Muscle of leg (tissue), 11 donors: ENCODE measurements around the gene HK3. TPM values are rescaled to one million over a fixed set of nuclear protein-coding genes. Genes with fewer than 3 reads are reported as not detected.

ENCODE experiments used
- DNase-seq: peaks from one replicate; pipeline ENCODE4 v3.0.0; 2013
- H3K27ac ChIP-seq: one replicate; pipeline ENCODE4 v1.5.1; 2013; ENCODE audit warnings: mild to moderate bottlenecking, low read length, control low read depth
- H3K27me3 ChIP-seq: one replicate; pipeline ENCODE4 v1.6.1; 2013; ENCODE audit warnings: low read length; ENCODE audit not compliant: control insufficient read depth, insufficient read depth
- H3K36me3 ChIP-seq: one replicate; pipeline ENCODE4 v1.6.1; 2013; ENCODE audit warnings: low read length; ENCODE audit not compliant: control insufficient read depth, insufficient read depth
- H3K4me1 ChIP-seq: one replicate; pipeline ENCODE4 v1.6.1; 2013; ENCODE audit warnings: low read length; ENCODE audit not compliant: control insufficient read depth, insufficient read depth
- H3K4me3 ChIP-seq: one replicate; pipeline ENCODE4 v1.5.1; 2013; ENCODE audit warnings: low read length, control low read depth
- H3K9me3 ChIP-seq: replicated peaks from 2 replicates; pipeline ENCODE4 v1.6.1; 2013; ENCODE audit warnings: low read depth, low read length; ENCODE audit not compliant: control insufficient read depth
- WGBS: methylation state at CpG from one replicate; pipeline ENCODE4 v1.1.5; 2013; ENCODE audit warnings: missing lambda C conversion rate; ENCODE audit not compliant: insufficient coverage; 5-methylcytosine and 5-hydroxymethylcytosine counted together
- polyA plus RNA-seq, 8 donors: library from polyadenylated mRNA; unstranded; fragments of 120-200 nt; gene quantifications; one replicate each; pipeline versions ENCODE4 v1.2.1 to v1.2.3, GENCODE V29; 2013; ENCODE audit warnings: inconsistent platforms in 1 of 8, low replicate concordance in 1 of 8; ENCODE audit not compliant: insufficient read length in 8 of 8, insufficient read depth in 1 of 8
- total RNA-seq: library from RNA; stranded (reverse); fragments of 120-200 nt; gene quantifications from one replicate; pipeline ENCODE4 v1.2.4, GENCODE V29; 2013

HK3 gene
- total and polyA plus RNA-seq, 9 donors = 0.49 to 1.9 (median 1.2) TPM

GRCh38 chr5:176891331-176891958, 7.7 kb downstream of the HK3 start:
- H3K27me3 ChIP-seq = peaks cover 6% of the 10 kb centered on the region
- H3K4me3 ChIP-seq = no peak overlapping the region
- DNase-seq = no peak
- no peaks in the 10 kb centered on the region for H3K9me3 ChIP-seq
- no peak overlapping the region for H3K27ac ChIP-seq
- H3K36me3 ChIP-seq = no peaks in the 10 kb centered on the region
- 77% methylated on average over 8 of the region's 9 CpGs for WGBS
- no peaks in the 10 kb centered on the region for H3K4me1 ChIP-seq

GRCh38 chr5:176890455-176891330, 8.5 kb downstream of the HK3 start:
- Histone ChIP-seq H3K4me1 (no peaks in the 10 kb centered on the region), H3K36me3 (no peaks in the 10 kb centered on the region), H3K4me3 (no peak overlapping the region), H3K27ac (no peak overlapping the region), H3K27me3 (peaks cover 6% of the 10 kb centered on the region), H3K9me3 (no peaks in the 10 kb centered on the region)
- 72% methylated on average over 2 of the region's 9 CpGs for WGBS
- DNase-seq = no peak

GRCh38 chr5:176889321-176890280, 9.5 kb downstream of the HK3 start:
- peaks cover 6% of the 10 kb centered on the region for H3K27me3 ChIP-seq
- H3K36me3 ChIP-seq = no peaks in the 10 kb centered on the region
- peaks cover under 1% of the 10 kb centered on the region for H3K4me1 ChIP-seq
- H3K27ac ChIP-seq = no peak overlapping the region
- 87% methylated on average over 22 of the region's 24 CpGs for WGBS
- no peak overlapping the region for H3K4me3 ChIP-seq
- no peak for DNase-seq
- no peaks in the 10 kb centered on the region for H3K9me3 ChIP-seq

GRCh38 chr5:176888865-176889165, 10.3 kb downstream of the HK3 start:
- Histone ChIP-seq H3K4me1 (peaks cover 8% of the 10 kb centered on the region), H3K27me3 (peaks cover 6% of the 10 kb centered on the region), H3K9me3 (no peaks in the 10 kb centered on the region), H3K4me3 (no peak overlapping the region), H3K36me3 (no peaks in the 10 kb centered on the region), H3K27ac (no peak overlapping the region)
- 38% methylated on average over 1 of the region's 1 CpG for WGBS
- DNase-seq = no peak

- H3K4me1 ChIP-seq = peaks cover 8% of the 10 kb centered on the region
- no peaks in the 10 kb centered on the region for H3K9me3 ChIP-seq
- DNase-seq = no peak
- WGBS = 85% methylated on average over 25 of the region's 27 CpGs
- H3K27me3 ChIP-seq = peaks cover 6% of the 10 kb centered on the region
- H3K27ac ChIP-seq = no peak overlapping the region
- H3K36me3 ChIP-seq = no peaks in the 10 kb centered on the region
- no peak overlapping the region for H3K4me3 ChIP-seq
Measured at GRCh38 chr5:176888016-176888864, 10.9 kb downstream of the HK3 start.

- Histone ChIP-seq H3K4me1 (peaks cover 12% of the 10 kb centered on the region), H3K9me3 (no peaks in the 10 kb centered on the region), H3K27me3 (peaks cover 6% of the 10 kb centered on the region), H3K36me3 (no peaks in the 10 kb centered on the region), H3K27ac (no peak overlapping the region), H3K4me3 (no peak overlapping the region)
- no peak for DNase-seq
- WGBS = 87% methylated on average over 28 of the region's 28 CpGs
Measured at GRCh38 chr5:176887252-176887849, 11.8 kb downstream of the HK3 start.

- Histone ChIP-seq H3K4me1 (peaks cover 15% of the 10 kb centered on the region), H3K36me3 (no peaks in the 10 kb centered on the region), H3K27me3 (peaks cover 2% of the 10 kb centered on the region), H3K9me3 (no peaks in the 10 kb centered on the region), H3K27ac (no peak overlapping the region), H3K4me3 (no peak overlapping the region)
- WGBS = 87% methylated on average over 8 of the region's 13 CpGs
- DNase-seq = no peak
Measured at GRCh38 chr5:176886336-176887251, 12.6 kb downstream of the HK3 start.

GRCh38 chr5:176884571-176884890, 14.6 kb downstream of the HK3 start:
- H3K27ac ChIP-seq = no peak overlapping the region
- no peak for DNase-seq
- WGBS = 26% methylated on average over 4 of the region's 4 CpGs
- no peak overlapping the region for H3K4me3 ChIP-seq
- peaks cover 15% of the 10 kb centered on the region for H3K4me1 ChIP-seq
- H3K9me3 ChIP-seq = no peaks in the 10 kb centered on the region
- no peaks in the 10 kb centered on the region for H3K36me3 ChIP-seq
- no peaks in the 10 kb centered on the region for H3K27me3 ChIP-seq
